Measurements from ENCODE around the gene MYO16.
"Not testable (repeated sequence)": the region's sequence is repeated elsewhere in the genome, so short reads cannot be mapped to it uniquely, and the experiment has no call there.

The MYO16 gene

DNA sequence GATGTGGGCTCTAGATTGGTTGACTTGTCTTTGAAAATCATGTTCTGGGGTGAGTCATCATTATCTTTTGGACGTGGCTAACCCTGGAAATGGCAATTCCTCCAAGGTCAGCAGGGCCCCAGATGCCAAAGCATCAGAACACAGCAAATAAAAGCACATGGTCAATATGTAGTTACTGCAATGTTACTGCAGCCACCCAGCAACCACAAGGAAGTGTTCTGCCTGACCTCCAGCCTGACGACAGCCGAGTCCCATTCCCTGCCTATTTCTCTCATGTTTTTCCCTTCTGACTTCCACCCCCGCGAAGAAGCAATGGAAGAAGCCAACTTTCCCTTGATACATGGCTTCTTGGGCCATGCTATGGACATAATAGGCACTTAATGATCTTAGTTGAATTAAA lies 579.1 kb downstream of the MYO16 start:
- Histone ChIP-seq H3K27me3 (ENCODE audit: control insufficient read depth, insufficient read depth, low read length) (no peaks in the 10 kb centered on the region), H3K36me3 (ENCODE audit: control insufficient read depth, insufficient read depth, low read length) (no peaks in the 10 kb centered on the region), H3K4me1 (ENCODE audit: control insufficient read depth, insufficient read depth, low read length) (no peaks in the 10 kb centered on the region), H3K4me3 (ENCODE audit: low read length) (no peak overlapping the region), H3K9me3 (ENCODE audit: control insufficient read depth, low read length) (no peaks in the 10 kb centered on the region), H3K9ac (ENCODE audit: low read length) (no peak overlapping the region)

GRCh38 chr13:109209526-109209925 lies 580.1 kb downstream of the MYO16 start:
- Histone ChIP-seq H3K4me3 (ENCODE audit: low read length) (no peak overlapping the region), H3K9me3 (ENCODE audit: control insufficient read depth, low read length) (no peaks in the 10 kb centered on the region), H3K4me1 (ENCODE audit: control insufficient read depth, insufficient read depth, low read length) (no peaks in the 10 kb centered on the region), H3K36me3 (ENCODE audit: control insufficient read depth, insufficient read depth, low read length) (no peaks in the 10 kb centered on the region), H3K27me3 (ENCODE audit: control insufficient read depth, insufficient read depth, low read length) (no peaks in the 10 kb centered on the region), H3K9ac (ENCODE audit: low read length) (no peak overlapping the region)

- Histone ChIP-seq H3K4me3 (ENCODE audit: low read length) (no peak overlapping the region), H3K4me1 (ENCODE audit: control insufficient read depth, insufficient read depth, low read length) (no peaks in the 10 kb centered on the region), H3K27me3 (ENCODE audit: control insufficient read depth, insufficient read depth, low read length) (no peaks in the 10 kb centered on the region), H3K9me3 (ENCODE audit: control insufficient read depth, low read length) (no peaks in the 10 kb centered on the region), H3K36me3 (ENCODE audit: control insufficient read depth, insufficient read depth, low read length) (no peaks in the 10 kb centered on the region), H3K9ac (ENCODE audit: low read length) (no peak overlapping the region)
These were observed 582.2 kb downstream of the MYO16 start for GRCh38 chr13:109211616-109212015.

GRCh38 chr13:109212650-109213049 lies 583.2 kb downstream of the MYO16 start:
- H3K9ac ChIP-seq (ENCODE audit: low read length), result no peak overlapping the region
- no peaks in the 10 kb centered on the region for H3K27me3 ChIP-seq (ENCODE audit: control insufficient read depth, insufficient read depth, low read length)
- no peaks in the 10 kb centered on the region for H3K4me1 ChIP-seq (ENCODE audit: control insufficient read depth, insufficient read depth, low read length)
- H3K4me3 ChIP-seq (ENCODE audit: low read length), result no peak overlapping the region
- no peaks in the 10 kb centered on the region for H3K36me3 ChIP-seq (ENCODE audit: control insufficient read depth, insufficient read depth, low read length)
- H3K9me3 ChIP-seq (ENCODE audit: control insufficient read depth, low read length), result no peaks in the 10 kb centered on the region

DNA sequence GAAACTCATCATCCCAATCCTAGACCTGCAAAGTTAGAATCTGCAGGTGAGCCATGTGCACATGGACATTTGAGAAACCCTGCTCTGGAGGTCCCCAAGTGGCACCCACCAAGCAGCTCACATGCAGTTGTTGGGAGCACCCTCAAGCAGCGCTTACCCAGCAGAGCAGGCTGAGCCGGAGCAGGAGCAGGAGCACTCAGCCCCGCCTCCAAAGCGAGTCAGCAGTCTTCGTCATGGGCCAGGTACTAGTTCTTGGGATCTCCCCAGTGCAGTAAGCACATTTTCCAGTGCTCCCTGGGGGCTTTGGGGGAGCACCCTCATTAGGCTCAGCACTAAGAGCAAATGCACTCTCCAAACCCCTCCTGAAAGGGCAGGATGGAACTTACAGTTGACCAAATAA lies 584.3 kb downstream of the MYO16 start:
- H3K9ac ChIP-seq (ENCODE audit: low read length), result no peak overlapping the region
- no peaks in the 10 kb centered on the region for H3K4me1 ChIP-seq (ENCODE audit: control insufficient read depth, insufficient read depth, low read length)
- no peak overlapping the region for H3K4me3 ChIP-seq (ENCODE audit: low read length)
- H3K36me3 ChIP-seq (ENCODE audit: control insufficient read depth, insufficient read depth, low read length), result no peaks in the 10 kb centered on the region
- no peaks in the 10 kb centered on the region for H3K9me3 ChIP-seq (ENCODE audit: control insufficient read depth, low read length)
- H3K27me3 ChIP-seq (ENCODE audit: control insufficient read depth, insufficient read depth, low read length), result no peaks in the 10 kb centered on the region

GRCh38 chr13:109214393-109214792 lies 585.0 kb downstream of the MYO16 start:
- Histone ChIP-seq H3K27me3 (ENCODE audit: control insufficient read depth, insufficient read depth, low read length) (no peaks in the 10 kb centered on the region), H3K4me1 (ENCODE audit: control insufficient read depth, insufficient read depth, low read length) (no peaks in the 10 kb centered on the region), H3K4me3 (ENCODE audit: low read length) (no peak overlapping the region), H3K9ac (ENCODE audit: low read length) (no peak overlapping the region), H3K36me3 (ENCODE audit: control insufficient read depth, insufficient read depth, low read length) (no peaks in the 10 kb centered on the region), H3K9me3 (ENCODE audit: control insufficient read depth, low read length) (no peaks in the 10 kb centered on the region)

- no peak overlapping the region for H3K9ac ChIP-seq (ENCODE audit: low read length)
- H3K27me3 ChIP-seq (ENCODE audit: control insufficient read depth, insufficient read depth, low read length), result no peaks in the 10 kb centered on the region
- H3K4me1 ChIP-seq (ENCODE audit: control insufficient read depth, insufficient read depth, low read length), result no peaks in the 10 kb centered on the region
- H3K4me3 ChIP-seq (ENCODE audit: low read length), result no peak overlapping the region
- no peaks in the 10 kb centered on the region for H3K9me3 ChIP-seq (ENCODE audit: control insufficient read depth, low read length)
- H3K36me3 ChIP-seq (ENCODE audit: control insufficient read depth, insufficient read depth, low read length), result no peaks in the 10 kb centered on the region
These were observed 586.0 kb downstream of the MYO16 start for GRCh38 chr13:109215377-109215776.

- H3K36me3 ChIP-seq (ENCODE audit: control insufficient read depth, insufficient read depth, low read length); H3K9ac ChIP-seq (ENCODE audit: low read length); H3K4me3 ChIP-seq (ENCODE audit: low read length); H3K9me3 ChIP-seq (ENCODE audit: control insufficient read depth, low read length); H3K27me3 ChIP-seq (ENCODE audit: control insufficient read depth, insufficient read depth, low read length); H3K4me1 ChIP-seq (ENCODE audit: control insufficient read depth, insufficient read depth, low read length): not testable (repeated sequence)
These were observed 588.1 kb downstream of the MYO16 start for GRCh38 chr13:109217510-109217909.

GRCh38 chr13:109220631-109221030 lies 591.2 kb downstream of the MYO16 start:
- H3K4me3 ChIP-seq (ENCODE audit: low read length), result no peak overlapping the region
- no peaks in the 10 kb centered on the region for H3K36me3 ChIP-seq (ENCODE audit: control insufficient read depth, insufficient read depth, low read length)
- H3K9ac ChIP-seq (ENCODE audit: low read length), result no peak overlapping the region
- H3K9me3 ChIP-seq (ENCODE audit: control insufficient read depth, low read length), result no peaks in the 10 kb centered on the region
- H3K27me3 ChIP-seq (ENCODE audit: control insufficient read depth, insufficient read depth, low read length), result no peaks in the 10 kb centered on the region
- no peaks in the 10 kb centered on the region for H3K4me1 ChIP-seq (ENCODE audit: control insufficient read depth, insufficient read depth, low read length)

- H3K4me1 ChIP-seq (ENCODE audit: control insufficient read depth, insufficient read depth, low read length), result no peaks in the 10 kb centered on the region
- H3K9me3 ChIP-seq (ENCODE audit: control insufficient read depth, low read length), result no peaks in the 10 kb centered on the region
- no peak overlapping the region for H3K4me3 ChIP-seq (ENCODE audit: low read length)
- H3K9ac ChIP-seq (ENCODE audit: low read length), result no peak overlapping the region
- H3K36me3 ChIP-seq (ENCODE audit: control insufficient read depth, insufficient read depth, low read length), result no peaks in the 10 kb centered on the region
- H3K27me3 ChIP-seq (ENCODE audit: control insufficient read depth, insufficient read depth, low read length), result no peaks in the 10 kb centered on the region
These were observed 594.6 kb downstream of the MYO16 start for GRCh38 chr13:109224033-109224432.

DNA sequence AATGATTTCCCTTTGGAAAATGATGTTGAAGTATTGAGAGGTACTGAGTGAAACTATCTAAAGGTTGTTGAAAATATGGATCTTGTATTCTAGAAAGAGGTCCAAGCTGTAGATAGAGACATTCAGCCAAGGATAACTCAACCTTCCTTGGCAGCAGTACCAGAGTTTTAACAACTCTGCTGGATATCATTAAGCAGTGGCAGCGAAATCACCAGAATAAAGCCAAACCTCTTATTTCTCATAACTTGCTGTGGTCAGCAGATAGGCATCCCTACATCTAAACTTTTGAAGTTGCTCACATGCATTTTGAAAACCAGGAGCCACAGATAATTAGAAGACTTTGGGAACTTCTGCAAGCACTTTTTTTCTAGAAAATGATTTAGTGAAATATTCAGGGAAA lies 597.2 kb downstream of the MYO16 start:
- H3K4me3 ChIP-seq (ENCODE audit: low read length), result no peak overlapping the region
- no peaks in the 10 kb centered on the region for H3K36me3 ChIP-seq (ENCODE audit: control insufficient read depth, insufficient read depth, low read length)
- H3K27me3 ChIP-seq (ENCODE audit: control insufficient read depth, insufficient read depth, low read length), result no peaks in the 10 kb centered on the region
- no peaks in the 10 kb centered on the region for H3K9me3 ChIP-seq (ENCODE audit: control insufficient read depth, low read length)
- H3K9ac ChIP-seq (ENCODE audit: low read length), result no peak overlapping the region
- H3K4me1 ChIP-seq (ENCODE audit: control insufficient read depth, insufficient read depth, low read length), result no peaks in the 10 kb centered on the region

GRCh38 chr13:109227344-109227940 lies 598.0 kb downstream of the MYO16 start:
- Histone ChIP-seq H3K9me3 (ENCODE audit: control insufficient read depth, low read length) (no peaks in the 10 kb centered on the region), H3K4me1 (ENCODE audit: control insufficient read depth, insufficient read depth, low read length) (no peaks in the 10 kb centered on the region), H3K36me3 (ENCODE audit: control insufficient read depth, insufficient read depth, low read length) (no peaks in the 10 kb centered on the region), H3K4me3 (ENCODE audit: low read length) (no peak overlapping the region), H3K9ac (ENCODE audit: low read length) (no peak overlapping the region), H3K27me3 (ENCODE audit: control insufficient read depth, insufficient read depth, low read length) (no peaks in the 10 kb centered on the region)

DNA sequence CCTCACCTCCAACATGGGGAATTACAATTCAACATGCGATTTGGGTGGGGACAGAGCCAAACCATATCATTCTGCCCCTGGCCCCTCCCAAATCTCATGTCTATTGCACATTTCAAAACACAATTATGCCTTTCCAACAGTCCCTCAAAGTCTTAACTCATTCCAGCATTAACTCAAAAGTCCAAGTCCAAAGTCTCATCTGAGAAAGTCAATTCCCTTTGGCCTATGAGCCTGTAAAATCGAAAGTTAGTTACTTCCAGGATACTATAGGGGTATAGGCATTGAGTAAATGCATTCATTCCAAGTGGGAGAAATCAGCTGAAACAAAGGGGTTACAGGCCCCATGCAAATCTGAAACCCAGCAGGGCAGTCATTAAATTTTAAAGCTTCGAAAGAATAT lies 598.8 kb downstream of the MYO16 start:
- Histone ChIP-seq H3K27me3 (ENCODE audit: control insufficient read depth, insufficient read depth, low read length) (no peaks in the 10 kb centered on the region), H3K9ac (ENCODE audit: low read length) (no peak overlapping the region), H3K4me3 (ENCODE audit: low read length) (no peak overlapping the region), H3K4me1 (ENCODE audit: control insufficient read depth, insufficient read depth, low read length) (no peaks in the 10 kb centered on the region), H3K36me3 (ENCODE audit: control insufficient read depth, insufficient read depth, low read length) (no peaks in the 10 kb centered on the region), H3K9me3 (ENCODE audit: control insufficient read depth, low read length) (no peaks in the 10 kb centered on the region)

All from mucosa of stomach (tissue), 1 donor.